ENCODE results near the gene NEU4. TPM values are rescaled to one million over a fixed set of nuclear protein-coding genes. Genes with fewer than 3 reads are reported as not detected.

The NEU4 gene
- total RNA-seq, 3 donors from 2014 or later: 41.4 to 72.5 (median 71.0) TPM

- peaks cover 26% of the 10 kb centered on the region for H3K4me1 ChIP-seq (ENCODE audit: low read depth)
- ATAC-seq (peak; percentile 8), DNase-seq (peak in 2 of 3 donors; percentile 8 to 28)
- TF ChIP-seq CTCF (IDR thresholded peaks at IDR 0.05): no peak
- no peaks in the 10 kb centered on the region for H3K9me3 ChIP-seq
- no peak overlapping the region for H3K4me3 ChIP-seq
- intact Hi-C loops (cut with DNase I, micrococcal nuclease): no loop called here
- no peaks in the 10 kb centered on the region for H3K36me3 ChIP-seq (ENCODE audit: low read depth)
Observed at GRCh38 chr2:241808051-241808720, 807 bp upstream of the NEU4 start.

GRCh38 chr2:241809383-241810306 lies 652 bp downstream of the NEU4 start:
- Histone ChIP-seq H3K4me3 (peak overlapping the region; percentile 19), H3K4me1 (ENCODE audit: low read depth) (peaks cover 14% of the 10 kb centered on the region), H3K9me3 (no peaks in the 10 kb centered on the region), H3K36me3 (ENCODE audit: low read depth) (no peaks in the 10 kb centered on the region)
- TF ChIP-seq CTCF (IDR thresholded peaks at IDR 0.05): no peak
- ATAC-seq (peak; percentile 5), DNase-seq (peak; percentile 9 to 50 (median 49))
- intact Hi-C loops (cut with DNase I, micrococcal nuclease): no loop called here

- intact Hi-C loops (cut with DNase I, micrococcal nuclease): no loop called here
- Histone ChIP-seq H3K4me1 (ENCODE audit: low read depth) (peaks cover 12% of the 10 kb centered on the region), H3K4me3 (no peak overlapping the region), H3K36me3 (ENCODE audit: low read depth) (no peaks in the 10 kb centered on the region), H3K9me3 (no peaks in the 10 kb centered on the region)
- ATAC-seq (no peak), DNase-seq (peak in 2 of 3 donors; percentile 34 to 37)
- no peak for TF ChIP-seq CTCF (IDR thresholded peaks at IDR 0.05)
Observed at GRCh38 chr2:241810307-241811200, 1.6 kb downstream of the NEU4 start.

GRCh38 chr2:241811201-241811951 lies 2.4 kb downstream of the NEU4 start:
- peak; percentile 4 to 56 (median 51) for DNase-seq
- no peaks in the 10 kb centered on the region for H3K9me3 ChIP-seq
- ATAC-seq: no peak
- H3K4me3 ChIP-seq: no peak overlapping the region
- H3K36me3 ChIP-seq (ENCODE audit: low read depth): no peaks in the 10 kb centered on the region
- intact Hi-C loops (cut with DNase I, micrococcal nuclease): no loop called here
- no peak for TF ChIP-seq CTCF (IDR thresholded peaks at IDR 0.05)
- H3K4me1 ChIP-seq (ENCODE audit: low read depth): peaks cover 12% of the 10 kb centered on the region
